ENCODE measurements around the gene PYCR2.
A peak's percentile ranks its signal among the peaks of the same experiment; 100 is the strongest.

Gene PYCR2

DNA sequence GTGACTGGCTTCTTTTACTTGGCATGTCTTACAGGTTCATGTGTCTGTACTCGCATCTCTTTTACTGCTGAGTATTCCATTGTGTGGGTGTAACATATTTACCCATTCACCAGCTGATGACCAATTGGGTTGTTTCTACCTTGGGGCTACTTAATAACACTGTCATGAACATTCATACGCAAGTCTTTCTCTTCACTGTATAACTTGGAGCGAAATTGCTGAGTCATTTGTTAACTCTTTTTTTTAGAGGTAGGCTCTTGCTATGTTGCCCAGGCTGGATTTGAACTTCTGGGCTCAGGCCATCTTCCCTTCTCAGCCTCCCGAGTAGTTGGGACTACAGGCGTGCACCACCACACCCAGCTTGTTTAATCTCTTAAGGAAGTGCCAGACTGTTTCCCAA lies 6.5 kb downstream of the PYCR2 start:
- no peak for DNase-seq

DNA sequence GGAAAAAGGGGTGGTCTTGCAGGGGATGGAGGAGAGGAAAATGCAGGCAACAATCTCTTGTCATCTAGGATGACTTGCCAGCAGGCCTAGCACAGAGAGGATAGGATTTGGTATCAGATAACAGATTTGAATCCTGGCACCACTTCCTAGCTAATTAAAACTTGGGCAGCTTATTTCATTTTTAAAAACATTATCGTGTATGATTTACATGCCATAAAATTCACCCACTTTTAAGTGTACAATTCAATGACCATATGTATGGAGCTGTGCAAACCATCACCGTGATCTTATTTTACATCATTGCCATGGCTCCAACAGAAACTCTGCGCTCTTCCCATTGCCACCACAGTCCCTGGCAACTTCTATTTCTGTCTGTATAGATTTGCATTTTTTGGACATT lies 6.9 kb downstream of the PYCR2 start:
- no peak for DNase-seq

DNA sequence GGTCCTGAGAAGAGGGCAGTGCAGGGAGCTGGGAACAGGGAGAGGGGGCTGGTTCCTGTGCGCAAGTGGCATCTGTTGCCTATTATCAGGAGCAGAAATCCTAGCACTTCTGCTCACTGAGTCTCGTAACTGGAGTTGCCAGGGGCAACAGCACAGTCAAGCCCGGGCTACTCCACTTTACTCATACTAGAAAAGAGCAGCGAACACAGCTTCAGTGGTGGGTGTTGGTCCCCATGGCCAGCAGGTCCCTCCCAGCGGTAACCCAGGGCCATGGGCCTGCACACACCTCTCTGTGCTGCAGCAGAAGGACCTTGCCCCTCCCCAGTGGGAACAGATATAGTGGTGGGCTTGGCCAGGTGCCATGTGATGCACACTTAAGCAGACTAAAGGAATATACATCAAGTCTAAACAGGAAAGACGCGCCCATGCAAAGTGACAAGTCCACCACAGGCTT lies 8.5 kb downstream of the PYCR2 start:
- DNase-seq: no peak

DNA sequence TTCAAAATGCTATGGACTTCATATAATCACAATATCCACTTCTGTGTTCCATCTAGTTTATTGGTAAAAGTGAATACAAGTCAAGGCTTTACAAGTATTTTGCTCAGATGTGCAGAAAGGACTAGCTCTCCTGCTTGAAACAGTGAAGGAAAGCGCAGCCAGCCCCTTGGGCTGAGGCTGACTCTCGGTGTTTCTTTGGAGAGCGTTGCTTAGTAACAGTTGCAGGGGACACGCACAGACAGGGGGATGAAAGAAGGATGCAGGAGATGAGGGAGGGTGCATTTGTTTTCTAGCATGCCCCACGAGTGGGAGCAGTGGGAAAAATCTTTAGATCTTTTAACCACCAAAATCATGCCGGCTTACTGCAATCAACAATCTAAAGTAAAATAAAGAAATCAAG lies 9.1 kb downstream of the PYCR2 start:
- no peak for DNase-seq

DNA sequence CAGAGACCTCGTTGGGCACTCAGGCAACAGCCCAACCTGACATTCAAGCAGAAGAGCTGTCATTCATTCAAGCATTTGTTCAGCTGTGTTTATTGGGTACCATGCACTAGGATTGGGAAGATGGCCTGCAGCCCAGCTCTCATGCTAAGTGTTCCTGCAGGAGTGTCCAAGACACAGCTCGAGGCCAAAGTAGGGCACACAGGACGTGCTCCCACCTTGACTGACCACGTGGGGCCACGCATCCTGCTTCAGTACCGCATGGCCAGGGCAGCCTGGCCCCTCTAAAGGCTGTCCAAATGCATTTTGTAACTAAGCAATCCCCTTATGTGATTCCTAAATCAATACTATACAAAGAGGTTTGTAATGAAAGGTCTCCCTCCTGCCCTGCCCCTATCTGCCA lies 9.7 kb downstream of the PYCR2 start:
- no peak for DNase-seq

DNA sequence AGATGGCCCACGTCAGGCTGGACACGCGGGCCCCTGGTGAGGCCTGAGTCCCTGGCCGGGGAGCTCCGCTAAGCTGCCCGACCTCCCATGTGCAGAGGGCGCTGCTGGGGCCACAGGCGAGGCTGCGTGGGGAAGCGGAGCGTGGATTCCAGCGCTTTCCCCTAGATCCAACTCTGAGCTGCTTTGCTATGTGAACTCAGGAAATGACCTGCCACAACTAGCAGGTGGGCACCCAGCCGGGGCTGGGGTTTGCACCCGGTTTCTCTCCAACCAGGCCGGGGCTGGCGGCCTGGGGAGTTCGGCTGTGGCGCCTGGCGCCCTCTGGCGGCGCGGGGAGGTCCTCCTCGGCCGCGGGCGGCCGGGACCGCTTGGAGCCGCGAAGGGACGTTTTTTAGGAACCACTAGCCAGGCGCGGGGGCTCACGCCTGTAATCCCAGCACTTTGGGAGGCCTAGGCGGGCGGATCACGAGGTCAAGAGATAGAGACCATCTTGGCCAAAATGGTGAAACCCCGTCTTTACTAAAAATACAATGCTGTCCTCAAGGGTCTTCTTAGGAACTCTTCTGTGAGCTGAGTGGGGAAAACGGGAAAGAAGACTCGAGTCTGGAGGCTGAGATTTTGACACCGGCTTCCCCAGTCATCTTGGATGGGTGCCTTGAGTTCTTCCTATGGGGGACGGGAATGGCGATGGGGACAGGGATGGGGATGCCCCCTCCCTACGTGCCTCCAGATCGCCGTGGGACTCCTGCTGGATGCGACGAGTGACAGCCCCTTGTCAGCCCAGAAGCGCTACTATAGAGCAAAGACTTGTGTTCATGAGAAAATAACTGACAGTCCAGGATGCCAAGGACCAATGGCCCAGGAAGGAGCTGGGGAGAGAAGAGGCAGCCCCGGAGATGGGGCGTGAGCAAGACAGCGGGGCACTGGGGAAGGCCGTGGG lies 12.6 kb downstream of the PYCR2 start:
- peak; percentile 67 for DNase-seq

DNA sequence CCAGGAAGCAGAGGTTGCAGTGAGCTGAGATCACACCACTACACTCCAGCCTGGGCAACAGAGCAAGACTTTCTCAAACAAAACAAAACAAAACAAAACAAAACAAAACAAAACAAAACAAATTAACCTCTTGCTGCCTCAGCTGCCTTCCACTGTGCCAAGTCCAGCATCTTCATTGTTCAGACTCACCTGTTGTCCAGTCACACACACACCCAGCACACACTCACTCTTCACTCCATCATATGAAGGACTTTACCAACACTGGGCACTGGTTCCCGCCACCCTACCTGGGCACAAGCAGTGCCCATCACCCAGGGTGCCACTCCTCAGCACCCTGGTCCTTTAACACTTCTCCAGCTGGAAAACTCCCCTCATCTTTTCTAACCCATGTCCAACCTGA lies 14.6 kb downstream of the PYCR2 start:
- no peak for DNase-seq

DNA sequence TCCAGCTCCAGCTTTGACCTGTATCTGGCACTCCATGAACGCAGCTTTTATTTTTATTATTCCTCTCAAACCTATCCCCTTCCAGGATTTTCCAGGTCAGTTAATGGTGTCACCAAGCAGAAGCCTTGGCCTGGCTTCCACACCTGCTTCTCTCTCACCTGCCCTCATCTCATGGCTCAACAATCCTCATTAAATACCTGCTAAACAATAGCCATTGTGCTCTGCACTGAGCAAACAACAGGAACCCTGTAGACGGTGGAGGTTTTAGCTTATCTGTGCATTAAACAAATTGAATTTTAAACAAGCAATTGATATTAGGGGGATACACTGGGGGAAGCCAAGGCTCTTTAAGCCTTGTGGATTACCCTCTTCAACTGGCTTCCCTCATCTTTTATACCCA lies 15.3 kb downstream of the PYCR2 start:
- no peak for DNase-seq

DNA sequence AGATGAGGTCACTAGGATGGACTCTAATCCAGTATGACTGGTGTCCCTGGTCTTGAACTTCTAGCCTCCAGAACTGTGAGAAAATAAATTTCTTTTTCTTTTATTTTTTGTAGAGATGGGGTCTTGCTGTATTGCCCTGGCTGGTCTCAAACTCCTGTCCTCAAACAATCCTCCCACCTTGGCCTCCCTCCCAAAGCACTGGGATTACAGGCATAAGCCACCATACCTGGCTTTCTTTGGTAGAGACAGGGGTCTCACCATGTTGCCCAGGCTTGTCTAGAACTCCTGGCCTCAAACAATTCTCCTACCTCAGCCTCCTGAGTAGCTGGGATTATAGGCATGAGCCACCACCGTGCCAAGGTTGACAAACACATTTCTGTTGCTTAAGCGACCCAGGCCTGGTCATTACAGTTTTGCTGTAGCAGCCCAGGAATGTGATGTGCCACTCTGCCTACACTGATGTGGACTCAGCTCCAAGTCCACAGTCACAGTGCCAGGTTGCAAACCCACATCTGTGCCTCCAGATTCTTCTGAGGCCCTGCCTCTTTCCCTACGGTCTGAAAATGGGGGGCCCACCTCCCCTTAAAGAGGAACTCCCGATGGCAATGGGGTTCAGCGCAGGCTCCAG lies 15.9 kb downstream of the PYCR2 start:
- no peak for DNase-seq

DNA sequence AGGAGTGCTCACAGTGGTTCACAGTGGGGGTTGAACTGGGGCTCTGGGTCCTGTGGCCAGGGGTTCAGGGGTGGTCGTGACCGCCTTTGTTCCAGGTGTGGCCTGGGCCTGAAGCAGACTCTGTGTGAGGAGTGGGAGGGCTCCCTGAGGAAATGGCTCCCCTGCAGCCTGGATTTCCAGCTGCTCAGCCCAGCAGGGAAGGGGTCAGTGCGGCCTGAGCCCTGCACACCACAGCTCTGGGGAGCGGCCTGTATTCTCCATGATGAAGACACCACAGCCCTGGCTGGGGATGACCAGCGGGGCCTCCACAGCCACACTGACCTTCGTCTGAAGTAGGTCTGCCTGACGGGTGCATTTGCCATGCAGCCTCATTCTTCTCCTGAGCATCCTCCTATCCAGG lies 16.7 kb downstream of the PYCR2 start:
- no peak for DNase-seq

DNA sequence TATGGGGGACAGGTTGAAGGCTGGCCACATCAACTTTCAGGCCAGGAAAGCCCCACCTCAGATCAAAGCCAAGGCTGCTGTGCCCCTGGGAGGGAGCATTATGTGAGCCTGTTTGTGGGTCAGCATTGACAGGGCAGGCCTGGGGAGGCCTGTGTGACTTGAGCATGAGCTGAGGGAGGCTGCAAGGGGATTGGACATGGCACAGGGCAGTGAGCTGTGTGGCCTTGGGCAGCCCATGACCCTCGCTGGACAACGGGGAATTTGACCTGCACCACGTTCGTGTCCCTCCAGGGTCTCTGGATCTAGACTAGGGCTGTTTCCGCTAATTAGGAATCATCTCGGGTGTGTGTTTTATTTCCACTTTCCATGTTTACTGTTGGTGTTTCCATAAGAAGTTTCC lies 17.6 kb downstream of the PYCR2 start:
- no peak for DNase-seq

DNA sequence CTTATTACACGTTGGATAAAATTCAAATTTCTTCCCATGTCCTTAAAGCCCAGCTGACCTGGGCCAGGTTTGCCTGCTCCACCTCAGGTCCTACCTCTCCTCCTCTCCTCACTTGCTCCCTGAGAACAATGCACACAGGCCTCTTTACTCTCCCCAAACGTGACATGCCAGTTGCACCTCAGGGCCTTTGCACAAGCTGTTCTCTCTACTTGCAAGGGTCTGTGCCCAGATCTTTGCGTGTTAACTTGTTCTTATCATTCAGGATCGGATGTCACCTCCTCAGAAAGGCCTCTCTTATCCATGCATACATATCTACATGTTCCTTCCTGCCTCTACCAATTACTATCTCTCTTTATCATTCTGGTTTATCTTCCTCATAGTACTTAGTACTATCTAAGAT lies 20.4 kb downstream of the PYCR2 start:
- no peak for DNase-seq

DNA sequence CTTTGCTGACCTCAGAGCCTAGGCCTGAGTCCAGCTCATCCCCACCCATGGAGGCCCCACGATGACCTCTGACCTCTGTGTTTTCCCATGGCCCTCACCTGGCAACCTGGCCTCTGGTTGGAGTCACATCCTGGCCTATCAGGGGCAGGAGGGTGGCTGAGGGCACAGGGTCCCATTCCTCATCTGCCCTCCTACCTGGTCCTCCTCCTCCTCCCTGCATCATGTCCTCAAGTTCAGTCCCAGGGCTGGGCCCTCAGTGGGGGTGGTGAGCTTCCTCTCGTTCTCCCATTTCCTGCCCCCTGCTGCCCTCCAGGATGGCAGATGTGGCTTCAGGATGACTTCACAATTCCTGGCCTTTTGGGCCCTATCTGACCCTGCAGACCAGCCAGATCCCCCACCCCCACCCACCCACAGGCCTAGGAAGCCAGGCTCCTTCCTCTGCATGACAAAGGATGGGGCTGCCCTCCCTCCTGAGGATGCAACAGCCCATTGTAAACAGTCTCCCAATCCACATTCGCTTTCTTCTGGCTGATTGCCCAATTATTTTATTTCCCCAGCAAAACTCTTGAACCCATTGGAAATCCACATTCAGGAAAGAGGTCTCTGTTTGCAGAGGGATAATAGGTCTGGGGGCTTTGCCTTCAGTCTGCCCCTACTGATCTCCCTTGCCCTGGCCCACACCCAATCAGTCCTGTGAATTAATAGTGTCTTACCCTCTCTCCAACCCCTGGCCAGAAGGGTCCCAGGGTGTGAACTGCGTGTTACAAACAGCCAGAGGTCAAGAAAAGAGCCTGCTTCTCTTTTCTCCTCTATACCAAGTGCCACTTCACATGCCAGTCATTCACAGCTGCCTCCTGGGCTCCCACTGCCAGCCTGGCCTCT lies 24.8 kb downstream of the PYCR2 start:
- no peak for DNase-seq

DNA sequence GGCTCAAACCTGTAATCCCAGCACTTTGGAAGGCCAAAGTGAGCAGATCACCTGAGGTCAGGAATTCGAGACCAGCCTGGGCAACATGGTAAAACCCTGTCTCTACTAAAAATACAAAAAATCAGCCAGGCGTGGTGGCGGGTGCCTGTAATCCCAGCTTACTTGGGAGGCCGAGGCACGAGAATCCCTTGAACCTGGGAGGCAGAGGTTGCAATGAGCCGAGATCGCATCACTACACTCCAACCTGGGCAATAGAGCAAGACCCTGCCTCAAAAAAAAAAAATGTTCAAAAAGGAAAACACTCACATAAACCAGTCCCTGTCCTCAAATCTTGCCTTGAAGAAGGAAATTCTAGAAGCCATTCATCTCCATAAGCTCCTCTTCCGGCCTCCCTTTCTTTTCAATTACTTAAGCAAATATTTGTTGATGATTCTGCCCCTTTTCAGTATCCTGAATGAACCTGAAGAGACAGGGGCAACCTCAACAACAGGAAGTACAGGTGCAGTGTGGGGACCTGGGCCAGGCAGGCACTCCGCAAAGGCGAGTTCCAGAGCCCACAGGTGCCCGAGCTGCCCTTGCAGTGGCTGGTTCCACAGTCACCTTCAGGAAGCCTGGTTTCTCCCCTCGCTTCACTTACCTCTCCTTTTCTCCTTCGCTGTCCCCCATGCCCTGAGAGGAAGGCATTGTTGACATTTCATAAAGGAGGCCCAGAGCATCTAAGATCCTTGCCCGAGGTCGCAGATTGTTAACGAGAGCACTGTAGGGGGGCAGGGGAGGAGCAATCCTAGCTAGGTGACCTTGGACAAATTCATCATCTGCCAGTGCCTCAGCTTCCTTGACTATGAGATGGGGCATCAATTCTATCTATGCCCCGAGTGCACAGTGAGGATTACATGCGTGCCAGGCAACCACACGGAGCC lies 26.2 kb downstream of the PYCR2 start:
- peak; percentile 55 for DNase-seq

DNA sequence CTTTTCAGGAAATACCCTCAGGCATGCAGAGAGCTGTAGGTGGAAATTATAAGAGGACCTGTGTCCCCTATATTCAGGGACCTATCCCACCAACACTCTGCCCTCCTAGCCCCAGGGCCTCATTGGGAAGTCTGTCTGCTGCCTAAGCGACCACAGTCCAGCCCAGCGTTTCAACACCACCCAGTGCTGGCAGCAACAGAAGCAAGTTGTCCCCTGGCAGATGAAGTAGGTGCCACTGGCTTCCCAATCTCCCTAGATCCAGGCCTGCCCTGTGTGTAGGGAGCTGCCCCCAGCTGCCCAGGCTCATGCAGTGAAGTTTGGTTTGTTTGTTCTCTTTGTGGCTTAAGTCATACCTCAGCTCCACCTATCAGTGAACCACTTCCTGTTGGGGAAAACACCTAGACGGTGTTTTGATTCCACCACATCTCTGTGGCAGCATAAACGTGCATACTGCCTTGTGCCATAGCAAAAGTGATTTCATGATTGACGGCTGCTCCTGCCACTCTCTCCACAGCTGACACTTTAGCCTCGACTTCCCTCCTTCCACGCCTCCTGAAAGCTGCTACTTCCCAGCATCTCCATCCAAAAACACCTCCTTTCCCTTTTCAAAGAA lies 27.0 kb downstream of the PYCR2 start:
- DNase-seq: peak; percentile 81

DNA sequence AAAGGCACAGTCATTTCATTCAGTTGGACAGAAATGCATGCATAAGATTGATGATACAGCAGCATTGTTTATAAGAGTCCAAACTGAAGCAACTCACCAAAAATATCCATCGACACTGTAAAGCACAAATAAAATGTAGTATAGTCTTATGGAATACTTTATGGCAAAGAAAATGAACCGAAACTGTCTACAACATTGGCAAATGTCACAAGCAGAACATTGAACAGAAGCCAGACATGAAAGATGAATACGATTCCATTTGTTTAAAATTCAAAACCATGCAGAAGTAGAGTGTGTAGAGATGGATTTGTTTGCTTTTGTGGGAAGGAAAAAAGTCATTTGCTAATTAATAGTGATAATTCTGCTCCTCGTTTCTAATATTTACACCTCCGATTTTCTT lies 27.6 kb downstream of the PYCR2 start:
- DNase-seq: no peak

DNA sequence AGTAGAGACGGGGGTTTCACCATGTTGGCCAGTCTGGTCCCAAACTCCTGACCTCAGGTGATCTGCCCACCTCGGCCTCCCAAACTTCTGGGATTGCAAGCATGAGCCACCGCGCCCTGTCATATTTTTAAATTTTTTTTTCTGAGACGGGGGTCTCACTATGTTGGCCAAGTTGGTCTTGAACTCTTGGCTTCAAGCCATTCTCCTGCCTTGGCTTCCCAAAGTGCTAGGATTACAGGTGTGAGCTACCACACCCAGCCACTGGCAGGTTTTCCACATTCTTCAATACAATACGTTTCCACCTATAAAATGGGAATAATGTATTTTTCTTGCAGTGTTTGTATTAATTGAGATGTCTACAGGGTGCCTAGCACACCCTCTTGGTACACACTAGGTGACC lies 31.7 kb downstream of the PYCR2 start:
- DNase-seq: no peak

DNA sequence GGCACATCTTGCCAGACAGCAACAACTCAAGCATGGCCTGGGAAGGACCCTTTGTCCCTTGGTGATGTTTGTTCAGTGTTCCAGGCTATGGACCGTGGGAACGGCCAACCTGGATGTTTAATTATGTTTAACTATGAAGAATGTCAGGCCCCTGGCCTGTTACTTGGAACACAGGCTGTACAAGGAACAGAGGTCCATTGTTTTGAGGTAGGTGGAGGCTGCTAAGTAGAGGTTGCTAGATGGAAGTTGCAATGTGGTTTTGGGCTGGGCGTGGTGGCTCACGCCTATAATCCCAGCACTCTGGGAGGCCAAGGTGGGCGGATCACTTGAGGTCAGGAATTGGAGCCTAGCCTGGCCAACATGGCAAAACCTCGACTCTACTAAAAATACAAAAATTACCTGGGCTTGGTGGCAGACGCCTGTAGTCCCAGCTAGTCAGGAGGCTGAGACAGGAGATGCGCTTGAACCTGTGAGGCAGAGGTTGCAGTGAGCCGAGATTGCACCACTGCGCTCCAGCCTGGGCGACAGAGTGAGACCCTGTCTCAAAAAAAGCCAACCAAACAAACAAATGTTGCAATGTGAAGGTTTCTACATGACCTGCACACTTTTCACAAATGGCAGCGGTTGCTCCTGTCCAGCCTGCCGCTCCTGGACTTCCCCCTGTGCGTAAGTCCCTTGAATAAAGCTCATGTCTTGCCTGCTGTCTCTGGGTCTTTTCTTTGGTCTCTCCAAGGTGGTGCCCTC lies 32.6 kb downstream of the PYCR2 start:
- no peak for DNase-seq

DNA sequence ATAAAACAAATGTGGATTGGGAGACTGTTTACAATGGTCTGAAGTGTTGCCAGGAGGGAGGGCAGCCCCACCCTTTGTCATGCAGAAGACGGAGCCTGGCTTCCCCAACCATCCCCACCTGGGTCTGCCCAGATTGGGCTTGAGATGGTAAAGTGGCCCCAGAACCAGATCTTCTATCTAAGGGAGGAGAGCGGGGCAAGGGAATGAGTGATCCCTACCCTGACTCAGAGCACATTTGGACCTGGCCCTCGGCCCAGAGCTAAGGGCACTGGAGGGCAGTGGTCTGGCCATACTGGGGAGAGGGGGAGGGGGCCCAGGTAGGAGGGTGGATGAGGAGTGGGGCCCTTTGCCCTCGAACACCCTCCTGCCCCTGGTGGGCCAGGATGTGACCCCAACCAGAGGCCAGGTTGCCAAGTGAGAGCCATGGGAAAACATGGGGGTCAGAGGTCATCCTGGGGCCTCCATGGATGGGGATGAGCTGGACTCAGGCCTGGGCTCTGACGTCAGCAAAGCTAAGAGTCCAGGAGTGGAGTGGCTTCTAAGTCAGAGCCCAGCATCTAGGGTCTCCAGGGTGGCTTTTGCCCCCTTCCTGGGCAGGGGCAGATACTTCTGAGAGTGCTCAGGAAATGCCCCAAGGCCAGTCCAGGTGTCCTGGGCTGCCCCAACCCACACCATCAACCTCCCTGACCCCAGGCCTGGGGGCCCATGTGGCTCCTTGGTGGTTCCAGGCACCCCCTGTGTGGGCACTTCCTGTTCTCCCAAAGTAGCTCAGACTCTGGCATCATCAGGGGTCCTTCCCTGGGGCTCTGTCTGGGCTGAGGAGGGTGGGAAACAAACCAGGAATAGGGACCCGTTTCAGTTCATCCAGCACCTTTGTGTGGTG lies 33.5 kb downstream of the PYCR2 start:
- DNase-seq: no peak

DNA sequence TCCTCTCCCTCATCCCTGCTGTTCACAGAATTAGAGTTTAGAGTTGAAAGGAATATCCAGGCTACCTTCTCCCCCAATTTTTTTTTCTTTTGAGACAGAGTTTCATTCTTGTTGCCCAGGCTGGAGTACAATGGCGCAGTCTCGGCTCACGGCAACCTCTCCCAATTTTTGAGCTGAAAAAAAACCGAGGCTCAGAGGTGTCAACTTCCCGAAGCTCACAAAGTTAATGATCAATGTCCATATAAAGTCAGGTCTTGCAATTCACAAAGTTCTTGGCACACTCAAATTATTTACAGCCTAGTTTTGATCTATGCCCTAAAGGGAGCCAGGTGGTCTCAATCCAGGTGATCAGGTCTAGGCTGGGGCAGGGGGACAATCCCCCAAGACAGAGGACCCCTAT lies 34.3 kb downstream of the PYCR2 start:
- no peak for DNase-seq
